GM21515 (cell line): ENCODE measurements around the gene CNPY3.

Experiments
- ATAC-seq: cut with Tn5 transposase; IDR thresholded peaks from one replicate; pipeline ENCODE4 v1.9.1; 2021; ENCODE audit not compliant: unreplicated experiment

The CNPY3 gene

DNA sequence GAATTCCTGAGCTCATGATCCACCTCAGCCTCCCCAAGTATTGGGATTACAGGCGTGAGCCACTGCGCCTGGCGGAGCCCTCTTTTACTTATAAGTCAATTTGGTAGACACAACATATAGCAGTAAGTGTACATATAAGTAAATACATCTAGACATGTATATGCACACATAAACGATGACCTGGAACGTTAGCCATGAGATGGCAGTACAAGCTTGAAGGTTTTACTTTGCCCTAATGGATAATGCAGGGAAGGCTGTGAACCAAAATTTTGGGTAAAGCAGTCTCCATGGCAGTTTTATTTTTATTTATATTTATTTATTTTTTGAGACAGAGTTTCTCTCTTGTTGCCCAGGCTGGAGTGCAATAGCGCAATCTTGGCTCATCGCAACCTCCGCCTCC is 28.8 kb downstream of the CNPY3 start:
- ATAC-seq = no peak

- ATAC-seq = no peak
These were observed 30.6 kb downstream of the CNPY3 start for GRCh38 chr6:42959917-42960242.

DNA sequence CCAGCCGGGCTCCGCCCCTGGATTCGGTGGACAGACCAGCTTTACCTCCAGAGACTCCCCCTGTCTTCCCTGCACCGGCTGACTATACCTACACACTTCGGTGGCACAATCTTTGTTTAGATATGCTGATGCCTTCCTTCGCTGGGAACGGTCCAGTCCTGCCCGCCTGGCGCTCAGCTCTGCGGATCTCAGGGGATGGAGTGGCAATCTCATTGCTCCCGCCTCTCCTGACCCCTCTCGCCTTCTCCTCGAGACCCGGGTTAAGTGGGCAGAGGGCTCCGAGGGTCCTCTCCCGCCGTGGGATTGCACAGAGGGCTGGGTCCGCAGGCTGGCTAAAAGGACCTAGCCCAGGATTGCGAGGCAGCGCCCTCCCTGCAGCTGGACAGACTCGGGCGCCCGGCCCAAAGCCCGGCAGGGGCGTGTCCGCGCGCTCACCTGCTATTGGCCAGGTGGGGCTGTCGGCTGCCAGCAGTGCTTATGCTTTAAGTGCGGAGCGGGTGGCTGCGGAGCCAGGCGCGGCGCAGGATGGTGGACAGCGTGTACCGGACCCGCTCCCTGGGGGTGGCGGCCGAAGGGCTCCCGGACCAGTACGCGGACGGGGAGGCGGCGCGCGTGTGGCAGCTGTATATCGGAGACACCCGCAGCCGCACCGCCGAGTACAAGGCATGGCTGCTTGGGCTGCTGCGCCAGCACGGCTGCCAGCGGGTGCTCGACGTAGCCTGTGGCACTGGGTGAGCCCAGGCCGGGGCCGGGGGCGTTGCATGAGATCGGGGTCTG is 31.2 kb downstream of the CNPY3 start, which contains the start of gene GNMT:
Gene GNMT, plus strand, starts transcription at position 512 of the 777 bp plus-strand sequence. Its CDS starts 14 bp downstream, at position 526.
- no peak for ATAC-seq

GRCh38 chr6:42961020-42961470 is 31.8 kb downstream of the CNPY3 start:
- ATAC-seq = no peak

DNA sequence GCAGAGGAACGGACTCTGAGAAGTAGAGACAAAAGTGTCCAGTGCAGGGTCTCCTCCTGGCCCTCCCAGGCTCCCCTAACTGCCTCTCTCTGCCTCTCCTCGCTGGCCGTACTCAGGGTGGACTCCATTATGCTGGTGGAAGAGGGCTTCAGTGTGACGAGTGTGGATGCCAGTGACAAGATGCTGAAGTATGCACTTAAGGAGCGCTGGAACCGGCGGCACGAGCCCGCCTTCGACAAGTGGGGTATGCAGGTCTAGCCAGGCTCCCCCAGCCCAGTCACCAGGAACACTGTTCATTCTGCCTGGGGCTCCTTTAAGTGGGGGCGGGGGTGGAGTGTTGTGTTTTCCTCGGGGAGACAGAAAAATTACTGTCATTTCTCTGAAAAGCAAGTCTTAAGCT is 32.8 kb downstream of the CNPY3 start:
- no peak for ATAC-seq

- ATAC-seq = no peak
These were observed 33.4 kb downstream of the CNPY3 start for GRCh38 chr6:42962502-42963178.

GRCh38 chr6:42963179-42963854 is 34.0 kb downstream of the CNPY3 start:
- ATAC-seq = no peak

GRCh38 chr6:42963855-42964605 is 34.8 kb downstream of the CNPY3 start:
- ATAC-seq = no peak

- ATAC-seq = no peak
These were observed 37.3 kb downstream of the CNPY3 start for GRCh38 chr6:42966571-42966970.

DNA sequence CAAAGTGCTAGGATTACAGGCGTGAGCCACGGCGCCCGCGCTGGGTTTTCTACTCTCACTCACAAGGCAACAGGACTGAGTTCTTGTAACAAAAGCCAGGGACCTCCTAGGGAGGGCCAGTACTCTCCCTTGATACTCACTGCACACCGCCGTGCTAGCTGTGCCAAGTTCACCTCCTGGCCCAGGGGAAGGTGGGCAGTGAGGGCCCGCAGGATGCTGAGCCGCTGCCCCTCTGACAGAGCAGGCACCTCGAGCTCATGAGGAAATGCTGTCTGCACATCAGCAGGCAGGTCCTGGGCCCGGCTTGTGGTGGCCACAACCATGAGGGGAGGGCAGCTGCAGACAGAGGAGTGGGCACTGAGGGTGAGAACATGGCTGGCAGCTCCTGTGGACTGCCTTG is 37.9 kb downstream of the CNPY3 start:
- ATAC-seq = no peak

DNA sequence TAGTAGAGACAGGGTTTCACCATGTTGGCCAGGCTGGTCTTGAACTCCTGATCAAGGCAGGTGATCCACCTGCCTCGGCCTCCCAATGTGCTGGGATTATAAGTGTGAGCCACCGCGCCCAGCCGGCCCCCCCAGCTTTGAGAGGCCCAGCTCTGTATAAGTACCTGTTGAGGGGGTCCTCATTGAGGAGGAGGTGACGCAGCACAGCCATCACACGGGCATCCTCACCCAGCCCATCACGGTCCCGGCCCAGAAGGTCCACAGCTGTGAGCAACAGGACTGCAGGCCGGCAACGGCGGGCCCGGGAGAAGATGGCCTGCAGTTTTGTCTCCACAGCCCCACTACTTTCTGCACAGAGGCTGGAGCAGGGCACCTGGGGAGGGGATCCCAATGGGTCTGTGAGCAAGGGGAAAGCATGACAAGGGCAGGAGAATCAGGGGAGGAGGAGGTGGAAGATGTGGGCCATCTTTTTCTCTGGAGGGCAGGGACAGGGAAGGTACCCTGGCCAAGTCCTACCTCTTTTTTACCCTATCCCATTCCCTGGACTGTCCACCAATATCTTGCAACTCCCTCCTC is 38.9 kb downstream of the CNPY3 start:
- ATAC-seq = no peak

DNA sequence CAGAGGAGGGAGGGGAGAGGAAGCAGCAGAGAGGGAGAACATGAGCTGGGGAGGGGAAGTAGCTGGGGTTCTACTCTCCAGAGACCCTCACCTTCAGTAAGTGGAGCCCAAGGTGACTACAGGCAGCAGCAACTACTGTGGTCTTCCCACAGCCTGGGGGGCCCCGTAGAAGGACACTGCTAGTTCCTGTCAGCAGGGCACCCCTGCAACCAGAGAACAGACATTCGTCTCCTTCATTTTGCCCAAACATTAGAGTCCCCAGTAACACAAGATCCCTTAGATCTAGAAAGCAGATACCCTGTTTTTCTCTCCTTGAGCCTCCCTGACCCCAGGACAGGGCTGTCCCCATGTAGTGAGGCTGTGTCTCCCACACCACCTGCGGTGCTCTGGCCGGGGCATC is 39.5 kb downstream of the CNPY3 start:
- no peak for ATAC-seq

- no peak for ATAC-seq
These were observed 40.2 kb downstream of the CNPY3 start for GRCh38 chr6:42969431-42969830.

GRCh38 chr6:42969934-42970333 is 40.7 kb downstream of the CNPY3 start:
- ATAC-seq = no peak

DNA sequence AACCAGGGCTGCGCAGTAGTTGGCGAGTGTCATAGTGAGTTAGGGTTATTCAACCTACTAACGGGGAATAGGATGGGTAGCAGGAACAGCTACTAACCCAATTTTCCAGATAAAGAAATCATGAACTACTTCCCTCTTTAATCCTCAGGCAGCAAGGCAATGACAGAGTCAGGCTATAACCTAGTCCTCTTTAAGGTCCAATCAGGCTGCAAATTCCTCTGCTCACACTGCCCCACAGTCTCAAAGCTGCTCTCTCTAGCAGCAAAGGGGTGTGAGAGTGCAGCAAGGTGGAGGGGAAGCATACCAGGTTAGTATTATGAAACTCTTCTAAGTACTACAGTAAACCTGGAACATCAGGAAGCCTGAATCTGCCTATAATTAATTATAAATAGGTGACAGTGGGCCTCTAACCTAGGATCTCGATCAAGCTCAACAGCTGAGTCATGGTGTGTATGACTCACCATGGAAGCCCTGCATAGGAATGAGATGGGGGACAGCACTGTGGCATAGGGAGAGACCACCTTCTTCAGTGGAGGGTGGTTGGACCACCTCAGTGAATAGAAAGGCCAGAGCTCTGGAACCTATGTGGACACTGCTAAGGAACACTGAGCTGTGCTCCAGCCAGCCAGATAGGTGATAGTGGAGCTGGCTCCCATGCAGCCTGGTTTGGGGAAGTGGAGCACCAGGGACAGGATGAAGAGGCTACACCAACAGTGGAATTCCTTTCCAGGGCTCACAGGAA is 41.8 kb downstream of the CNPY3 start:
- ATAC-seq = no peak

DNA sequence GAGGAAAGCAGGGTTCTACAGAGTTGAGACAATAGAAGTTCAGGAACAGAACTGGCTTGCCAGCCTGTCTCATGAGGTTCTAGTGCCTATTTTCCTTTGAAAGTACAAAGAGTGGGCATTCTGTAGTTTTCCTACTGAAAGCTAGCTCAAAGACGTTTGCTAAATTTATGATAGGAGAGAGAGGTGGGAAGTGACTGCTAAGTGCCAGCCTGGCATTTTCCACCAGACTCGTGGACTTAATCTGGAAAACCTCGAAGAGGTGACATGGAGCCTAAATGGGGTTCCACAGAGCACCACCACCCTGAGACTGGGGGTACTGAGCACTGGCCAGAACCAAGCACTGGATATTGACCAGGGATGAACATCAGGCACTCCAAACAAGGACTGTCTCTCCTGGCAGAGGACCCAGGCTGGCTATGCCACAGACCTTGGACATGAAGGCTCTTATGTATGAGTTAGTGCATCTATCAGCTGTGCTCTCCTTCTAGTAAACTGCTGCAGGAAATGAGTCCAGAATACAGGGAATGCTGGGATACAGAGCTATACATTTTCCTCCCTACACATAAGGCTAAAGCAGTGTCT is 42.6 kb downstream of the CNPY3 start:
- no peak for ATAC-seq

- ATAC-seq = no peak
These were observed 44.6 kb downstream of the CNPY3 start for GRCh38 chr6:42973926-42974325.

- ATAC-seq = no peak
These were observed 45.7 kb downstream of the CNPY3 start for GRCh38 chr6:42974919-42975505.

- no peak for ATAC-seq
These were observed 49.2 kb downstream of the CNPY3 start for GRCh38 chr6:42978487-42978838.
